OCI-LY3 (cell line): ENCODE data around the gene TBC1D32.

Source experiments
- CTCF ChIP-seq: fragments of 200-600, 300-600 bp; sonication (generic); IDR thresholded peaks from 2 replicates; pipeline ENCODE4 v1.5.1; 2014; ENCODE audit warnings: antibody characterized with exemption, low read length, low read depth
- EZH2phosphoT487 ChIP-seq: fragments of 200-600 bp; shearing (Covaris generic); IDR thresholded peaks from 2 replicates; pipeline ENCODE4 v1.6.1; 2018; ENCODE audit warnings: antibody characterized with exemption, mixed run types, low read depth

GRCh38 chr6:121356575-121356974, 22.3 kb upstream of the TBC1D32 start:
- TF ChIP-seq CTCF = no peak
- no peak for TF ChIP-seq EZH2phosphoT487
